K562 (cell line): Measurements from ENCODE around the gene COL4A1. TPM values are rescaled to one million over a fixed set of nuclear protein-coding genes. Genes with fewer than 3 reads are reported as not detected.

ENCODE experiments used
- ATAC-seq: fragments of 200-7000 bp; cut with Tn5 transposase; 3 replicates; pipeline ENCODE4 v1.9.1; 2020; ENCODE audit warnings: moderate library complexity
- BruUV-seq: library from RNA; stranded (reverse); fragments of 400-500 nt; replicated peaks from 2 replicates; lab custom pipeline; 2021; lab: Mats Ljungman, UMichigan
- CTCF ChIA-PET: fragments of 300-600 bp; formaldehyde crosslinking; extraction: SDS; loops from one replicate; lab custom pipeline; 2021; ENCODE audit warnings: low intra/inter-chr PET ratio; lab: Yijun Ruan, JAX
- POLR2A ChIA-PET: fragments of 300-600, 350-650 bp; sonication (Branson Sonifier 250); formaldehyde crosslinking; extraction: SDS; loops from one replicate; lab custom pipeline; 2021; ENCODE audit warnings: antibody characterized with exemption, inconsistent platforms; lab: Yijun Ruan, JAX
- DNase-seq, 4 experiments: peaks; one replicate each; pipeline versions ENCODE4 v3.0.0 to v3.0.0-alpha.2; 2011 to 2018; ENCODE audit warnings: low spot score in 3 of 4, mixed read lengths in 3 of 4; ENCODE audit errors: extremely low read depth in 1 of 4
- FAIRE-seq: peaks from 2 replicates; lab custom pipeline; 2011; peaks lifted over from hg19 to GRCh38; lab: Jason Lieb, UNC
- H2AFZ ChIP-seq: 2 replicates; pipeline ENCODE4 v1.6.0; 2011; ENCODE audit warnings: low read depth, low read length, control low read depth, inconsistent platforms
- H3K27ac ChIP-seq: fragments of 200-600 bp; 3 replicates; pipeline ENCODE4 v1.8.0; 2011; ENCODE audit warnings: low read depth, mild to moderate bottlenecking, control low read depth, inconsistent platforms, low read length, moderate library complexity, mixed read lengths; ENCODE audit errors: extremely low read depth
- H3K27me3 ChIP-seq, 2 experiments: fragments of 300-600 bp in 1 of 2; 2 replicates in 1 of 2; 3 replicates in 1 of 2; pipeline versions ENCODE4 v1.6.0 to v1.8.0; 2011; ENCODE audit warnings: inconsistent platforms in 2 of 2, low read length in 2 of 2, mild to moderate bottlenecking in 1 of 2, mixed read lengths in 1 of 2, moderate library complexity in 1 of 2; ENCODE audit not compliant: control insufficient read depth in 2 of 2, insufficient read depth in 2 of 2
- H3K36me3 ChIP-seq: fragments of 300-600 bp; 3 replicates; pipeline ENCODE4 v1.8.0; 2011; ENCODE audit warnings: mild to moderate bottlenecking, low read length, inconsistent platforms; ENCODE audit not compliant: control insufficient read depth, insufficient read depth
- H3K4me1 ChIP-seq, 2 experiments: fragments of 200-600 bp in 1 of 2; replicated peaks in 1 of 2; 2 replicates in 1 of 2; 3 replicates in 1 of 2; pipeline versions ENCODE4 v1.5.1 to v1.8.0; 2011; ENCODE audit warnings: inconsistent platforms in 2 of 2, low read length in 2 of 2, mild to moderate bottlenecking in 1 of 2, mixed read lengths in 1 of 2, moderate library complexity in 1 of 2; ENCODE audit not compliant: control insufficient read depth in 2 of 2, insufficient read depth in 2 of 2
- H3K4me2 ChIP-seq: 2 replicates; pipeline ENCODE4 v1.6.1; 2011; ENCODE audit warnings: low read length, control low read depth, inconsistent platforms, mixed read lengths; ENCODE audit not compliant: insufficient read depth
- H3K4me3 ChIP-seq: fragments of 200-600 bp; sonication (generic), shearing (Covaris generic); 2 replicates; pipeline ENCODE4 v1.5.1; 2016; ENCODE audit warnings: control low read depth, inconsistent platforms
- H3K79me2 ChIP-seq: fragments of 200-600 bp; 3 replicates; pipeline ENCODE4 v1.8.0; 2011; ENCODE audit warnings: low read length, inconsistent platforms; ENCODE audit not compliant: control insufficient read depth, insufficient read depth
- H3K9ac ChIP-seq, 2 experiments: 2 replicates each; pipeline versions ENCODE4 v1.6.0 to v1.6.1; 2011; ENCODE audit warnings: low read depth in 2 of 2, low read length in 2 of 2, control low read depth in 1 of 2, inconsistent platforms in 1 of 2, mild to moderate bottlenecking in 1 of 2, mixed read lengths in 1 of 2; ENCODE audit not compliant: insufficient read depth in 1 of 2
- H3K9me1 ChIP-seq: one replicate; pipeline ENCODE4 v1.6.0; 2011; ENCODE audit warnings: inconsistent platforms, mild to moderate bottlenecking, low read length, moderate library complexity; ENCODE audit not compliant: control insufficient read depth, insufficient read depth
- H3K9me3 ChIP-seq: replicated peaks from 2 replicates; pipeline ENCODE4 v1.5.1; 2011; ENCODE audit warnings: low read depth, low read length, inconsistent platforms; ENCODE audit not compliant: control insufficient read depth, insufficient read depth
- H4K20me1 ChIP-seq: replicated peaks from 2 replicates; pipeline ENCODE4 v1.6.1; 2011; ENCODE audit warnings: low read length, inconsistent platforms, mixed read lengths; ENCODE audit not compliant: control insufficient read depth, insufficient read depth
- IRF1 ChIP-seq: sonication (generic); formaldehyde crosslinking; IDR thresholded peaks from 2 replicates; pipeline ENCODE4 v1.8.0; 2022; ENCODE audit warnings: missing genetic modification reagents, mild to moderate bottlenecking, borderline replicate concordance
- NFIX ChIP-seq: fragments of 250-450 bp; sonication (Bioruptor Pico); IDR thresholded peaks from 2 replicates; pipeline ENCODE4 v1.4.0; 2020; ENCODE audit warnings: low read depth, mild to moderate bottlenecking, moderate library complexity
- PCBP2 ChIP-seq: fragments of 200-400 bp; formaldehyde crosslinking; IDR thresholded peaks from 2 replicates; pipeline ENCODE4 v1.6.1; 2018; ENCODE audit warnings: low read length, low read depth, mild to moderate bottlenecking, moderate library complexity; ENCODE audit not compliant: poor library complexity, severe bottlenecking
- PHTF2 ChIP-seq: fragments of 250-450 bp; sonication (Bioruptor Pico); IDR thresholded peaks from 2 replicates; pipeline ENCODE4 v1.5.0; 2021; ENCODE audit warnings: mild to moderate bottlenecking
- RAD21 ChIP-seq, 2 experiments: fragments of 250-450 bp in 1 of 2; fragments of 450-650 bp in 1 of 2; sonication (Bioruptor Pico) in 1 of 2; formaldehyde crosslinking in 1 of 2; IDR thresholded peaks in 1 of 2; conservative IDR thresholded peaks in 1 of 2; 2 replicates each; pipeline versions ENCODE4 v1.4.0 to v1.8.0; 2020 to 2022; ENCODE audit warnings: mild to moderate bottlenecking in 2 of 2, moderate library complexity in 1 of 2
- SAP30 ChIP-seq: fragments of 200-600 bp; sonication (generic); IDR thresholded peaks from 2 replicates; pipeline ENCODE4 v1.6.1; 2012; ENCODE audit warnings: borderline replicate concordance, low read depth, mild to moderate bottlenecking, moderate library complexity, low read length, control low read depth, inconsistent platforms; ENCODE audit not compliant: insufficient read depth, poor library complexity, severe bottlenecking
- ZZZ3 ChIP-seq: fragments of 450-650 bp; IDR thresholded peaks from 2 replicates; pipeline ENCODE4 v1.6.1; 2016; ENCODE audit warnings: antibody characterized with exemption, mild to moderate bottlenecking, moderate library complexity
- WGBS: fragments of 100-300 bp; shearing (Covaris generic); methylation state at CpG from one replicate; pipeline ENCODE4 v1.1.6; 2016; ENCODE audit warnings: low coverage, mixed read lengths; ENCODE audit not compliant: insufficient coverage; ENCODE audit errors: missing lambda C conversion rate; 5-methylcytosine and 5-hydroxymethylcytosine counted together
- in situ Hi-C: fragments of 300-500 bp; cut with MboI; formaldehyde crosslinking; loops from 4 replicates; pipeline ENCODE4 v1.15.0; 2018; ENCODE audit warnings: inconsistent platforms, mixed read lengths
- intact Hi-C: fragments of 100-400 bp; cut with micrococcal nuclease; formaldehyde crosslinking; loops from 2 replicates; pipeline ENCODE4 v1.14.2; 2022
- polyA plus RNA-seq, 8 experiments: library from polyadenylated mRNA; depleted of rRNA in 4 of 8; stranded (reverse) in 5 of 8; unstranded in 3 of 8; fragments of >200 nt; fragmentation: Nextera tagmentation in 2 of 8; fragmentation: Illumina TruSeq in 1 of 8; extraction: Ambion mirVana in 2 of 8; extraction: Trizol in 1 of 8; gene quantifications; 2 replicates each; pipeline versions ENCODE4 v1.2.1 to v1.2.3, GENCODE V29; 2011 to 2014; ENCODE audit warnings: inconsistent platforms in 1 of 8, missing spikeins in 1 of 8
- total RNA-seq, 7 experiments: library from RNA; depleted of rRNA in 6 of 7; stranded (reverse); fragments of >200 nt in 6 of 7; fragmentation: Illumina TruSeq in 2 of 7; extraction: Trizol in 2 of 7; gene quantifications; 2 replicates each; pipeline versions ENCODE4 v1.2.1 to v1.2.3, GENCODE V29; 2011 to 2021; ENCODE audit warnings: low replicate concordance in 1 of 7
- TF ChIP-seq, protein P1 (sequence below): fragments of 450-650 bp; IDR thresholded peaks from 2 replicates; pipeline ENCODE4 v1.6.1; 2017; ENCODE audit warnings: antibody characterized with exemption
- TF ChIP-seq, protein P2 (sequence below), 3 experiments: fragments of 200-800 bp in 1 of 3; fragments of 250-450 bp in 1 of 3; fragments of 450-650 bp in 1 of 3; sonication (Bioruptor Pico) in 1 of 3; sonication (Bioruptor generic) in 1 of 3; formaldehyde crosslinking in 1 of 3; IDR thresholded peaks; 2 replicates each; pipeline versions ENCODE4 v1.6.1 to v1.8.0; 2016 to 2022; ENCODE audit warnings: mild to moderate bottlenecking in 2 of 3, missing genetic modification characterization in 2 of 3, missing compliant biosample characterization in 1 of 3, moderate library complexity in 1 of 3

The COL4A1 gene
- total and polyA plus RNA-seq, 9 of the 15 experiments (the other 6 are each of a cell fraction or from before 2014, with no cell fraction given) = 0.35 TPM; not detected in 8

- ChIA-PET POLR2A (no interaction called here), CTCF (no interaction called here)
- H3K9me3 ChIP-seq = no peaks in the 10 kb centered on the region
- H3K4me2 ChIP-seq = no peak overlapping the region
- FAIRE-seq = no peak
- no peak overlapping the region for H3K27ac ChIP-seq
- H4K20me1 ChIP-seq = no peaks in the 10 kb centered on the region
- ATAC-seq = no peak
- WGBS = 0% methylated on average over 8 of the region's 8 CpGs
- no peak overlapping the region for H3K4me3 ChIP-seq
- H3K9ac ChIP-seq = no peak overlapping the region
- H3K4me1 ChIP-seq = no peaks in the 10 kb centered on the region
- no peaks in the 10 kb centered on the region for H3K79me2 ChIP-seq
- no peaks in the 10 kb centered on the region for H3K9me1 ChIP-seq
- H3K36me3 ChIP-seq = no peaks in the 10 kb centered on the region
- in situ Hi-C loops = no loop called here
- BruUV-seq = no TSS peak
- H2AFZ ChIP-seq = no peak overlapping the region
- H3K27me3 ChIP-seq = peaks cover 2 to 58% of the 10 kb centered on the region in 2 experiments; a peak in 4 of 5 replicates
- DNase-seq = no peak
- intact Hi-C loops = no loop called here
- TF ChIP-seq PHTF2 (CRISPR knock-in tag) (no peak), SAP30 (no peak), PCBP2 (no peak), RAD21 (CRISPR knock-in tag; conservative IDR thresholded peaks at IDR 0.05 in 1 of 2, IDR thresholded peaks at IDR 0.05 in 1 of 2) (no peak), NFIX (CRISPR knock-in tag) (no peak), IRF1 (CRISPR knock-in tag) (no peak), ZZZ3 (no peak)
- TF ChIP-seq, protein P1, sequence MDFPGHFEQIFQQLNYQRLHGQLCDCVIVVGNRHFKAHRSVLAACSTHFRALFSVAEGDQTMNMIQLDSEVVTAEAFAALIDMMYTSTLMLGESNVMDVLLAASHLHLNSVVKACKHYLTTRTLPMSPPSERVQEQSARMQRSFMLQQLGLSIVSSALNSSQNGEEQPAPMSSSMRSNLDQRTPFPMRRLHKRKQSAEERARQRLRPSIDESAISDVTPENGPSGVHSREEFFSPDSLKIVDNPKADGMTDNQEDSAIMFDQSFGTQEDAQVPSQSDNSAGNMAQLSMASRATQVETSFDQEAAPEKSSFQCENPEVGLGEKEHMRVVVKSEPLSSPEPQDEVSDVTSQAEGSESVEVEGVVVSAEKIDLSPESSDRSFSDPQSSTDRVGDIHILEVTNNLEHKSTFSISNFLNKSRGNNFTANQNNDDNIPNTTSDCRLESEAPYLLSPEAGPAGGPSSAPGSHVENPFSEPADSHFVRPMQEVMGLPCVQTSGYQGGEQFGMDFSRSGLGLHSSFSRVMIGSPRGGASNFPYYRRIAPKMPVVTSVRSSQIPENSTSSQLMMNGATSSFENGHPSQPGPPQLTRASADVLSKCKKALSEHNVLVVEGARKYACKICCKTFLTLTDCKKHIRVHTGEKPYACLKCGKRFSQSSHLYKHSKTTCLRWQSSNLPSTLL = no peak
- TF ChIP-seq, protein P2, sequence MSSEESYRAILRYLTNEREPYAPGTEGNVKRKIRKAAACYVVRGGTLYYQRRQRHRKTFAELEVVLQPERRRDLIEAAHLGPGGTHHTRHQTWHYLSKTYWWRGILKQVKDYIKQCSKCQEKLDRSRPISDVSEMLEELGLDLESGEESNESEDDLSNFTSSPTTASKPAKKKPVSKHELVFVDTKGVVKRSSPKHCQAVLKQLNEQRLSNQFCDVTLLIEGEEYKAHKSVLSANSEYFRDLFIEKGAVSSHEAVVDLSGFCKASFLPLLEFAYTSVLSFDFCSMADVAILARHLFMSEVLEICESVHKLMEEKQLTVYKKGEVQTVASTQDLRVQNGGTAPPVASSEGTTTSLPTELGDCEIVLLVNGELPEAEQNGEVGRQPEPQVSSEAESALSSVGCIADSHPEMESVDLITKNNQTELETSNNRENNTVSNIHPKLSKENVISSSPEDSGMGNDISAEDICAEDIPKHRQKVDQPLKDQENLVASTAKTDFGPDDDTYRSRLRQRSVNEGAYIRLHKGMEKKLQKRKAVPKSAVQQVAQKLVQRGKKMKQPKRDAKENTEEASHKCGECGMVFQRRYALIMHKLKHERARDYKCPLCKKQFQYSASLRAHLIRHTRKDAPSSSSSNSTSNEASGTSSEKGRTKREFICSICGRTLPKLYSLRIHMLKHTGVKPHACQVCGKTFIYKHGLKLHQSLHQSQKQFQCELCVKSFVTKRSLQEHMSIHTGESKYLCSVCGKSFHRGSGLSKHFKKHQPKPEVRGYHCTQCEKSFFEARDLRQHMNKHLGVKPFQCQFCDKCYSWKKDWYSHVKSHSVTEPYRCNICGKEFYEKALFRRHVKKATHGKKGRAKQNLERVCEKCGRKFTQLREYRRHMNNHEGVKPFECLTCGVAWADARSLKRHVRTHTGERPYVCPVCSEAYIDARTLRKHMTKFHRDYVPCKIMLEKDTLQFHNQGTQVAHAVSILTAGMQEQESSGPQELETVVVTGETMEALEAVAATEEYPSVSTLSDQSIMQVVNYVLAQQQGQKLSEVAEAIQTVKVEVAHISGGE (CRISPR knock-in tag; IDR thresholded peaks at IDR 0.05) = no peak
These were observed 40.5 kb downstream of the COL4A1 start for GRCh38 chr13:110266431-110266809.
